Smooth muscle cell of the brain vasculature (primary cell): ENCODE measurements around the gene SLC44A5.
"Not testable (repeated sequence)": the region's sequence is repeated elsewhere in the genome, so short reads cannot be mapped to it uniquely, and the experiment has no call there.

ENCODE experiments used
- DNase-seq: peaks from one replicate; pipeline ENCODE4 v3.0.0-alpha.2; 2012; ENCODE audit warnings: low read depth, low spot score

SLC44A5 gene

GRCh38 chr1:75461808-75462325 is 149.0 kb downstream of the SLC44A5 start:
- no peak for DNase-seq

GRCh38 chr1:75449998-75450397 is 160.9 kb downstream of the SLC44A5 start:
- no peak for DNase-seq

- no peak for DNase-seq
Measured at GRCh38 chr1:75444220-75444619, 166.7 kb downstream of the SLC44A5 start.

GRCh38 chr1:75440274-75440673 is 170.6 kb downstream of the SLC44A5 start:
- DNase-seq: no peak

- no peak for DNase-seq
Measured at GRCh38 chr1:75438355-75438754, 172.6 kb downstream of the SLC44A5 start.

GRCh38 chr1:75431843-75432242 is 179.1 kb downstream of the SLC44A5 start:
- DNase-seq: no peak

GRCh38 chr1:75430526-75430925 is 180.4 kb downstream of the SLC44A5 start:
- DNase-seq: no peak

GRCh38 chr1:75426688-75427087 is 184.2 kb downstream of the SLC44A5 start:
- no peak for DNase-seq

- DNase-seq: no peak
Measured at GRCh38 chr1:75425001-75425650, 185.8 kb downstream of the SLC44A5 start.

GRCh38 chr1:75423616-75424015 is 187.3 kb downstream of the SLC44A5 start:
- no peak for DNase-seq

- DNase-seq: no peak
Measured at GRCh38 chr1:75423136-75423535, 187.8 kb downstream of the SLC44A5 start.

- DNase-seq: no peak
Measured at GRCh38 chr1:75421371-75421770, 189.5 kb downstream of the SLC44A5 start.

- DNase-seq: no peak
Measured at GRCh38 chr1:75415187-75415586, 195.7 kb downstream of the SLC44A5 start.

- no peak for DNase-seq
Measured at GRCh38 chr1:75412616-75413015, 198.3 kb downstream of the SLC44A5 start.

GRCh38 chr1:75404681-75405080 is 206.2 kb downstream of the SLC44A5 start:
- DNase-seq: not testable (repeated sequence)

GRCh38 chr1:75403147-75403646 is 207.7 kb downstream of the SLC44A5 start:
- not testable (repeated sequence) for DNase-seq

- no peak for DNase-seq
Measured at GRCh38 chr1:75400716-75401115, 210.2 kb downstream of the SLC44A5 start.

GRCh38 chr1:75396745-75397144 is 214.2 kb downstream of the SLC44A5 start:
- no peak for DNase-seq

GRCh38 chr1:75396260-75396659 is 214.7 kb downstream of the SLC44A5 start:
- no peak for DNase-seq

- no peak for DNase-seq
Measured at GRCh38 chr1:75394386-75395139, 216.4 kb downstream of the SLC44A5 start.

- no peak for DNase-seq
Measured at GRCh38 chr1:75392278-75392677, 218.6 kb downstream of the SLC44A5 start.

GRCh38 chr1:75375476-75376447 is 235.2 kb downstream of the SLC44A5 start:
- DNase-seq: not testable (repeated sequence)
